Loucy (cell line): ENCODE results near the gene TCEA3.

Experiments used
- H2AFZ ChIP-seq: fragments of 200-600 bp; sonication (generic); 2 replicates; pipeline ENCODE4 v1.6.0; 2016; ENCODE audit warnings: antibody characterized with exemption, mild to moderate bottlenecking, low read length, moderate library complexity
- H3F3A ChIP-seq: fragments of 200-600 bp; 2 replicates; pipeline ENCODE4 v1.6.0; 2016; ENCODE audit warnings: antibody characterized with exemption, low read depth, mild to moderate bottlenecking
- H3K27me3 ChIP-seq: fragments of 200-600 bp; sonication (generic); 2 replicates; pipeline ENCODE4 v1.6.1; 2014; ENCODE audit warnings: low read length, mild to moderate bottlenecking; ENCODE audit not compliant: insufficient read depth, poor library complexity, severe bottlenecking
- H3K36me3 ChIP-seq: fragments of 200-600 bp; sonication (generic); 2 replicates; pipeline ENCODE4 v1.6.1; 2016; ENCODE audit warnings: low read length; ENCODE audit not compliant: insufficient read depth
- H3K4me1 ChIP-seq: fragments of 200-600 bp; sonication (generic); 2 replicates; pipeline ENCODE4 v1.5.1; 2014; ENCODE audit warnings: low read length, mild to moderate bottlenecking; ENCODE audit not compliant: insufficient read depth, poor library complexity, severe bottlenecking
- H3K4me2 ChIP-seq: fragments of 200-600 bp; sonication (generic); 2 replicates; pipeline ENCODE4 v1.6.0; 2014; ENCODE audit warnings: antibody characterized with exemption, low read length, low read depth, mild to moderate bottlenecking; ENCODE audit not compliant: poor library complexity, severe bottlenecking
- H3K4me3 ChIP-seq: fragments of 200-600 bp; sonication (generic); 2 replicates; pipeline ENCODE4 v1.5.1; 2014; ENCODE audit warnings: low read length, mild to moderate bottlenecking, mixed read lengths; ENCODE audit not compliant: poor library complexity, severe bottlenecking
- H3K79me2 ChIP-seq: fragments of 200-600 bp; sonication (generic); 2 replicates; pipeline ENCODE4 v1.6.1; 2014; ENCODE audit warnings: low read length; ENCODE audit not compliant: insufficient read depth
- H3K9ac ChIP-seq: fragments of 200-600 bp; sonication (generic); 2 replicates; pipeline ENCODE4 v1.6.0; 2014; ENCODE audit warnings: mild to moderate bottlenecking, low read depth, low read length, moderate library complexity; ENCODE audit not compliant: poor library complexity, severe bottlenecking
- H3K9me2 ChIP-seq: fragments of 200-600 bp; sonication (generic); replicated peaks from 2 replicates; pipeline ENCODE4 v1.6.1; 2016; ENCODE audit warnings: low read depth, low read length, mixed read lengths
- H3K9me3 ChIP-seq: fragments of 200-600 bp; sonication (generic); 2 replicates; pipeline ENCODE4 v1.6.1; 2014; ENCODE audit warnings: mild to moderate bottlenecking, antibody characterized with exemption, low read length, low read depth; ENCODE audit not compliant: insufficient read depth
- H4K20me1 ChIP-seq: fragments of 200-600 bp; sonication (generic); 2 replicates; pipeline ENCODE4 v1.6.0; 2014; ENCODE audit warnings: antibody characterized with exemption, low read length, mild to moderate bottlenecking; ENCODE audit not compliant: insufficient read depth, poor library complexity, severe bottlenecking
- CTCF ChIP-seq: fragments of 200-600 bp; sonication (generic); conservative IDR thresholded peaks from 2 replicates; pipeline ENCODE4 v1.5.1; 2014; ENCODE audit warnings: mild to moderate bottlenecking, antibody characterized with exemption, low read length
- EZH2phosphoT487 ChIP-seq: fragments of 200-600 bp; IDR thresholded peaks from 2 replicates; pipeline ENCODE4 v1.6.1; 2018; ENCODE audit warnings: antibody characterized with exemption, mild to moderate bottlenecking, moderate library complexity, borderline replicate concordance

Gene TCEA3

GRCh38 chr1:23419180-23419579, 5.4 kb downstream of the TCEA3 start:
- Histone ChIP-seq H2AFZ (no peak overlapping the region), H3K9me2 (no peaks in the 10 kb centered on the region), H3K36me3 (no peaks in the 10 kb centered on the region), H3K4me1 (peaks cover 37% of the 10 kb centered on the region), H3K4me3 (no peak overlapping the region), H3K4me2 (no peak overlapping the region), H3K9me3 (no peaks in the 10 kb centered on the region), H4K20me1 (no peaks in the 10 kb centered on the region), H3K79me2 (no peaks in the 10 kb centered on the region), H3K9ac (peak overlapping the region; percentile 26), H3K27me3 (no peaks in the 10 kb centered on the region), H3F3A (no peaks in the 10 kb centered on the region)
- TF ChIP-seq EZH2phosphoT487 (no peak), CTCF (no peak)

GRCh38 chr1:23417570-23417969, 7.0 kb downstream of the TCEA3 start:
- Histone ChIP-seq H2AFZ (no peak overlapping the region), H3K9me3 (no peaks in the 10 kb centered on the region), H3K27me3 (no peaks in the 10 kb centered on the region), H3K4me3 (no peak overlapping the region), H3K79me2 (no peaks in the 10 kb centered on the region), H3K4me2 (no peak overlapping the region), H3K9ac (no peak overlapping the region), H4K20me1 (no peaks in the 10 kb centered on the region), H3K36me3 (no peaks in the 10 kb centered on the region), H3K4me1 (peaks cover 27% of the 10 kb centered on the region), H3F3A (no peaks in the 10 kb centered on the region), H3K9me2 (no peaks in the 10 kb centered on the region)
- TF ChIP-seq EZH2phosphoT487 (no peak), CTCF (no peak)

- no peak for TF ChIP-seq EZH2phosphoT487
- no peak for TF ChIP-seq CTCF
- Histone ChIP-seq H3K4me1 (peaks cover 21% of the 10 kb centered on the region), H2AFZ (no peak overlapping the region), H3K4me3 (no peak overlapping the region), H3K79me2 (no peaks in the 10 kb centered on the region), H3K4me2 (no peak overlapping the region), H3K27me3 (no peaks in the 10 kb centered on the region), H3K9me3 (no peaks in the 10 kb centered on the region), H3F3A (no peaks in the 10 kb centered on the region), H3K9ac (no peak overlapping the region), H3K9me2 (no peaks in the 10 kb centered on the region), H3K36me3 (no peaks in the 10 kb centered on the region), H4K20me1 (no peaks in the 10 kb centered on the region)
Observed at GRCh38 chr1:23416964-23417363, 7.6 kb downstream of the TCEA3 start.
